Right ventricle myocardium inferior (tissue), 1 donor: ENCODE measurements around the gene OR1D5. TPM values are rescaled to one million over a fixed set of nuclear protein-coding genes. Genes with fewer than 3 reads are reported as not detected.
"Not testable (repeated sequence)": the region's sequence is repeated elsewhere in the genome, so short reads cannot be mapped to it uniquely, and the experiment has no call there.

ENCODE experiments used
- ATAC-seq: fragments of 200-7000 bp; cut with Tn5 transposase; one replicate; pipeline ENCODE4 v1.9.1; 2020; ENCODE audit warnings: mild to moderate bottlenecking, moderate library complexity
- DNase-seq: peaks from one replicate; pipeline ENCODE4 v3.0.0; 2021; ENCODE audit errors: missing footprints
- intact Hi-C: fragments of 100-400 bp; cut with DNase I; formaldehyde crosslinking; loops from one replicate; pipeline ENCODE4 v1.11.0; 2022
- total RNA-seq: library from RNA; stranded (reverse); fragmentation: NEBNext Ultra II Directional; extraction: Animal tissue kit (Norgen Biotek cat#: 25700); gene quantifications from one replicate; pipeline ENCODE4 v1.2.1, GENCODE V29; 2021
- donor health status: DM: no; HTN: yes; CAD: no; lungs with severe emphysema.

The OR1D5 gene
- total RNA-seq, 1 donor from 2014 or later, result not detected

- intact Hi-C loops, result no loop called here
- ATAC-seq, result no peak
Observed at GRCh38 chr17:3033741-3034577, 29.4 kb downstream of the OR1D5 start.

GRCh38 chr17:3033248-3033640 is 30.2 kb downstream of the OR1D5 start:
- intact Hi-C loops, result no loop called here
- DNase-seq (no peak), ATAC-seq (no peak)

More at GRCh38 chr17:3033741-3034577, 29.4 kb downstream of the OR1D5 start:
- no peak for DNase-seq

GRCh38 chr17:3032258-3033247 is 30.9 kb downstream of the OR1D5 start:
- intact Hi-C loops, result no loop called here

GRCh38 chr17:3030852-3031470 is 32.4 kb downstream of the OR1D5 start:
- intact Hi-C loops, DNase-seq: not testable (repeated sequence)

More at GRCh38 chr17:3032258-3033247, 30.9 kb downstream of the OR1D5 start:
- no peak for DNase-seq
- ATAC-seq, result no peak

GRCh38 chr17:3030096-3030495 is 33.3 kb downstream of the OR1D5 start:
- DNase-seq, result no peak
- ATAC-seq, result no peak
- intact Hi-C loops, result no loop called here

More at GRCh38 chr17:3030852-3031470, 32.4 kb downstream of the OR1D5 start:
- ATAC-seq, result not testable (repeated sequence)

- ATAC-seq (peak; percentile 87), DNase-seq (peak; percentile 78)
- intact Hi-C loops, result loop anchor here (1.0 kb wide), 1 partner anchor 25 kb away; no protein-coding TSS in a partner anchor
Observed at GRCh38 chr17:3029213-3029913, 34.0 kb downstream of the OR1D5 start.

GRCh38 chr17:3027786-3028532 is 35.4 kb downstream of the OR1D5 start:
- ATAC-seq (no peak), DNase-seq (no peak)
- intact Hi-C loops, result no loop called here

- ATAC-seq (no peak), DNase-seq (no peak)
- intact Hi-C loops, result no loop called here
Observed at GRCh38 chr17:3026856-3027751, 36.3 kb downstream of the OR1D5 start.

GRCh38 chr17:3026125-3026855 is 37.1 kb downstream of the OR1D5 start:
- ATAC-seq, result no peak
- DNase-seq, result no peak
- intact Hi-C loops, result no loop called here

- ATAC-seq (no peak), DNase-seq (no peak)
- intact Hi-C loops, result no loop called here
Observed at GRCh38 chr17:3025421-3026124, 37.8 kb downstream of the OR1D5 start.

GRCh38 chr17:3024346-3024745 is 39.1 kb downstream of the OR1D5 start:
- intact Hi-C loops, result no loop called here
- no peak for DNase-seq
- no peak for ATAC-seq

GRCh38 chr17:3022197-3022596 is 41.2 kb downstream of the OR1D5 start:
- intact Hi-C loops, result no loop called here
- DNase-seq (no peak), ATAC-seq (no peak)

- DNase-seq (no peak), ATAC-seq (no peak)
- intact Hi-C loops, result no loop called here
Observed at GRCh38 chr17:3020381-3020780, 43.0 kb downstream of the OR1D5 start.

- intact Hi-C loops, result no loop called here
- ATAC-seq (no peak), DNase-seq (no peak)
Observed at GRCh38 chr17:3019761-3020160, 43.6 kb downstream of the OR1D5 start.

- DNase-seq, result peak; percentile 42
- intact Hi-C loops, result no loop called here
- no peak for ATAC-seq
Observed at GRCh38 chr17:3017936-3018335, 45.5 kb downstream of the OR1D5 start.

GRCh38 chr17:3015890-3016289 is 47.5 kb downstream of the OR1D5 start:
- intact Hi-C loops, result no loop called here
- no peak for ATAC-seq
- DNase-seq, result no peak
